ENCODE data around the gene CAMSAP2. TPM values are rescaled to one million over a fixed set of nuclear protein-coding genes. Genes with fewer than 3 reads are reported as not detected.

CAMSAP2 gene
- total RNA-seq, 1 experiment from 2014 or later: 28.6 TPM

DNA sequence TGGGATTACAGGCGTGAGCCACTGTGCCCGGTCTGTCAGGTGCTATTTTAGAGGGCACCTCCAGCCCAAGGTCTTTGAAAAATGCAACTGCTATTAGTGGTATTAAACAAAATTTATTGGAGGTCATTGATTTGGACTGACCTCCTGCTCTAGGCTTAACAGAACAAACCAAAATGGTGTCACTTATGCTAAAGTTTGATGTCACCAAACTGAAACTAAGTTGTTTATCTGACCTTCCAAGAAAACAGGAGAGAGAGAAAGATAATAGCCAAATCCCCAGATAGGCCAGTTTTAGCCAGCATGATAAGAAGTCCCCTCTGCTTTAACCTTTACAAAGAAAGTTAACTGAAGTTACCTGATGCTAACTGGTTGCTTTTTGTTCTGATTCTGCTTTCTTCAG, 147.9 kb downstream of the CAMSAP2 start:
- peaks cover 18% of the 10 kb centered on the region for H3K4me1 ChIP-seq (ENCODE audit: insufficient read depth, low read length)
- DNase-seq (no peak), ATAC-seq (no peak)
- H3K9ac ChIP-seq (ENCODE audit: low read length): no peak overlapping the region
- intact Hi-C loops (cut with micrococcal nuclease): no loop called here
- POLR2A ChIA-PET (ENCODE audit: unreplicated experiment): no interaction called here
- H3K27me3 ChIP-seq (ENCODE audit: low read length): 0 out of 2 replicates have a peak, but pooled peaks cover 4% of the 10 kb centered on the region
- no peak overlapping the region for H2AFZ ChIP-seq (ENCODE audit: low read length)
- H3K9me3 ChIP-seq (ENCODE audit: low read length): no peaks in the 10 kb centered on the region
- CTCF ChIA-PET: interaction anchor here (0.6 kb wide), 2 partner anchors 135 to 298 kb away, joined by 3 to 8 read pairs; no protein-coding TSS in a partner anchor
- H4K20me1 ChIP-seq (ENCODE audit: low read length): no peaks in the 10 kb centered on the region
- no peaks in the 10 kb centered on the region for H3K9me2 ChIP-seq (replicated peaks; ENCODE audit: low read length)
- H3K4me3 ChIP-seq (ENCODE audit: low read length): no peak overlapping the region
- no peak overlapping the region for H3K4me2 ChIP-seq (ENCODE audit: low read length)
- no peaks in the 10 kb centered on the region for H3K36me3 ChIP-seq (ENCODE audit: low read depth, low read length)
- H3K27ac ChIP-seq (ENCODE audit: low read length): no peak overlapping the region
- TF ChIP-seq EZH2phosphoT487 (IDR thresholded peaks at IDR 0.05; ENCODE audit: borderline replicate concordance, low read length) (no peak), EZH2 (IDR thresholded peaks at IDR 0.05; ENCODE audit: low read length, unreplicated experiment) (no peak)
- TF ChIP-seq, protein P1, sequence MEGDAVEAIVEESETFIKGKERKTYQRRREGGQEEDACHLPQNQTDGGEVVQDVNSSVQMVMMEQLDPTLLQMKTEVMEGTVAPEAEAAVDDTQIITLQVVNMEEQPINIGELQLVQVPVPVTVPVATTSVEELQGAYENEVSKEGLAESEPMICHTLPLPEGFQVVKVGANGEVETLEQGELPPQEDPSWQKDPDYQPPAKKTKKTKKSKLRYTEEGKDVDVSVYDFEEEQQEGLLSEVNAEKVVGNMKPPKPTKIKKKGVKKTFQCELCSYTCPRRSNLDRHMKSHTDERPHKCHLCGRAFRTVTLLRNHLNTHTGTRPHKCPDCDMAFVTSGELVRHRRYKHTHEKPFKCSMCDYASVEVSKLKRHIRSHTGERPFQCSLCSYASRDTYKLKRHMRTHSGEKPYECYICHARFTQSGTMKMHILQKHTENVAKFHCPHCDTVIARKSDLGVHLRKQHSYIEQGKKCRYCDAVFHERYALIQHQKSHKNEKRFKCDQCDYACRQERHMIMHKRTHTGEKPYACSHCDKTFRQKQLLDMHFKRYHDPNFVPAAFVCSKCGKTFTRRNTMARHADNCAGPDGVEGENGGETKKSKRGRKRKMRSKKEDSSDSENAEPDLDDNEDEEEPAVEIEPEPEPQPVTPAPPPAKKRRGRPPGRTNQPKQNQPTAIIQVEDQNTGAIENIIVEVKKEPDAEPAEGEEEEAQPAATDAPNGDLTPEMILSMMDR (conservative IDR thresholded peaks at IDR 0.05; ENCODE audit: low read depth, low read length): no peak
- no TSS peak for BruUV-seq (replicated peaks)
- no peaks in the 10 kb centered on the region for H3F3A ChIP-seq (ENCODE audit: low read length, unreplicated experiment)
- H3K79me2 ChIP-seq (ENCODE audit: low read length): peaks cover 9% of the 10 kb centered on the region

DNA sequence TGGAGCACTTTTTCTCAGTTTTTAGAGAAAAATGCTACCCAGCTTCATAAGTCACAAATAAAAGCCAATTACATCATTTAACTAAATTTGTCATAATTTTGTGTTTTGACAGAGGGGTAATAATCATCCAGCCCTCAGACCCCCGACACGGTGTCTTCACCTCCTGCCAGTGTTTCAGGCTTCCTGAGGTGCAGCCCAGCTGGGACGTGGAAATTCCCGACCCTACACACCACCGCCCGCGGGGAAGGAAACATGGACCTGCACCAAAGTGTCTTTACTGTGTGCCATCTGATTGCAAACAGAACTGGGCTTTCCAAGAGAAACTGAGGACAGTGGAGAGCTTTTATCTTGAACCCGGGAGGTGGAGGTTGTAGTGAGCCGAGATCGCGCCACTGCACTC, 148.3 kb downstream of the CAMSAP2 start:
- BruUV-seq (replicated peaks): no TSS peak
- H3K9ac ChIP-seq (ENCODE audit: low read length): no peak overlapping the region
- H3K9me3 ChIP-seq (ENCODE audit: low read length): no peaks in the 10 kb centered on the region
- H3F3A ChIP-seq (ENCODE audit: low read length, unreplicated experiment): no peaks in the 10 kb centered on the region
- no peak overlapping the region for H3K4me3 ChIP-seq (ENCODE audit: low read length)
- H3K27me3 ChIP-seq (ENCODE audit: low read length): 0 out of 2 replicates have a peak, but pooled peaks cover under 1% of the 10 kb centered on the region
- no peaks in the 10 kb centered on the region for H4K20me1 ChIP-seq (ENCODE audit: low read length)
- no peak overlapping the region for H3K4me2 ChIP-seq (ENCODE audit: low read length)
- POLR2A ChIA-PET (ENCODE audit: unreplicated experiment): no interaction called here
- H3K79me2 ChIP-seq (ENCODE audit: low read length): peaks cover 13% of the 10 kb centered on the region
- H2AFZ ChIP-seq (ENCODE audit: low read length): no peak overlapping the region
- H3K4me1 ChIP-seq (ENCODE audit: insufficient read depth, low read length): peaks cover 22% of the 10 kb centered on the region
- intact Hi-C loops (cut with micrococcal nuclease): no loop called here
- TF ChIP-seq, protein P1 (conservative IDR thresholded peaks at IDR 0.05; ENCODE audit: low read depth, low read length): no peak
- no peak for TF ChIP-seq EZH2 (IDR thresholded peaks at IDR 0.05; ENCODE audit: low read length, unreplicated experiment)
- no peak for TF ChIP-seq EZH2phosphoT487 (IDR thresholded peaks at IDR 0.05; ENCODE audit: borderline replicate concordance, low read length)
- H3K36me3 ChIP-seq (ENCODE audit: low read depth, low read length): no peaks in the 10 kb centered on the region
- CTCF ChIA-PET: interaction anchor here (0.6 kb wide), 2 partner anchors 134 to 297 kb away, joined by 3 to 8 read pairs; no protein-coding TSS in a partner anchor
- DNase-seq (no peak), ATAC-seq (no peak)
- H3K27ac ChIP-seq (ENCODE audit: low read length): no peak overlapping the region
- H3K9me2 ChIP-seq (replicated peaks; ENCODE audit: low read length): no peaks in the 10 kb centered on the region

DNA sequence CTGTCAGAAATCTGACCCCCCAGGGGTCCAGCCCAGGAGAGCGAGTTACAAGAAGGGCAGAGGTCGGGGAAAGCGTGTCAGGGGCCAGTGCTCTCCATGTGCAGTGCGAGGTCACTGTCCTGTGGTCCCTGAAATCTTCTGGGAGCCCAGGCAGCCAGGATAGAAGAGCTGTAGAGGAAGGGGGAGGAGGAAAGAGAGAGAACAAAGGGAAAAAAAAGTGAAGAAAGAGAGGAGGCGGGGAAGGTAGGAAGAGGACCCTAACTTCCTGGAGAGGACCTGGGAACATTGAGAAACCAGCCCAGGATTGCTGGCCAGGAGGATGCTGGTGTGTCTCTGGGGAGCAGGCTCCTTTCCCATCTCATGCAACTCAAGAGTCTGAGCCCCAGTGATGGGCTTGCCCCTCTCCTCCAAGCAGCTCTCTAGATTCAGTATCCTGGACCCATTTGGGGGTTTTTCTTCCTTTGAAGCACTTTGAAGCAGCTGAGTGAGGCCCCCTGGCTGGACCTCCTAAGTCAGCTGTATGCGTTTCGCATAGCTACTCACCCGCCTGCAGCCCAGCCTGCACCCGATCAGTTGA, 149.2 kb downstream of the CAMSAP2 start:
- H2AFZ ChIP-seq (ENCODE audit: low read length): no peak overlapping the region
- CTCF ChIA-PET: interaction anchor here (0.9 kb wide), 1 partner anchor 84 kb away, joined by 3 read pairs; no protein-coding TSS in a partner anchor
- no peak overlapping the region for H3K9ac ChIP-seq (ENCODE audit: low read length)
- intact Hi-C loops (cut with micrococcal nuclease): no loop called here
- no peak for DNase-seq
- peaks cover 22% of the 10 kb centered on the region for H3K79me2 ChIP-seq (ENCODE audit: low read length)
- H3K36me3 ChIP-seq (ENCODE audit: low read depth, low read length): no peaks in the 10 kb centered on the region
- no peak for ATAC-seq
- H3K9me2 ChIP-seq (replicated peaks; ENCODE audit: low read length): no peaks in the 10 kb centered on the region
- H4K20me1 ChIP-seq (ENCODE audit: low read length): no peaks in the 10 kb centered on the region
- H3K27ac ChIP-seq (ENCODE audit: low read length): no peak overlapping the region
- no TSS peak for BruUV-seq (replicated peaks)
- H3K4me3 ChIP-seq (ENCODE audit: low read length): no peak overlapping the region
- TF ChIP-seq EZH2 (IDR thresholded peaks at IDR 0.05; ENCODE audit: low read length, unreplicated experiment) (no peak), EZH2phosphoT487 (IDR thresholded peaks at IDR 0.05; ENCODE audit: borderline replicate concordance, low read length) (no peak)
- TF ChIP-seq, protein P1 (conservative IDR thresholded peaks at IDR 0.05; ENCODE audit: low read depth, low read length): no peak
- H3K4me1 ChIP-seq (ENCODE audit: insufficient read depth, low read length): peaks cover 30% of the 10 kb centered on the region
- no peak overlapping the region for H3K4me2 ChIP-seq (ENCODE audit: low read length)
- no peaks in the 10 kb centered on the region for H3K9me3 ChIP-seq (ENCODE audit: low read length)
- POLR2A ChIA-PET (ENCODE audit: unreplicated experiment): no interaction called here
- H3F3A ChIP-seq (ENCODE audit: low read length, unreplicated experiment): peaks cover 5% of the 10 kb centered on the region
- H3K27me3 ChIP-seq (ENCODE audit: low read length): no peaks in the 10 kb centered on the region
